Lung (tissue), 12 donors: ENCODE results near the gene TLE3. TPM values are rescaled to one million over a fixed set of nuclear protein-coding genes. Genes with fewer than 3 reads are reported as not detected.

ENCODE experiments used
- ATAC-seq: fragments of 200-7000 bp; cut with Tn5 transposase; one replicate; pipeline ENCODE4 v1.9.1; 2020; ENCODE audit warnings: moderate number of reproducible peaks; ENCODE audit not compliant: insufficient read depth, low FRiP score
- DNase-seq, 3 donors: peaks; one replicate each; pipeline ENCODE4 v3.0.0-alpha.2; 2013 to 2017
- H3K27ac ChIP-seq, 2 donors: one replicate each; pipeline ENCODE4 v1.5.1; 2013; ENCODE audit warnings: mild to moderate bottlenecking in 2 of 2, moderate library complexity in 2 of 2, control low read depth in 1 of 2, inconsistent platforms in 1 of 2, low read depth in 1 of 2, low read length in 1 of 2
- H3K27me3 ChIP-seq, 3 donors: one replicate each; pipeline ENCODE4 v1.5.1; 2013; ENCODE audit warnings: low read length in 2 of 3; ENCODE audit not compliant: control insufficient read depth in 3 of 3, insufficient read depth in 3 of 3
- H3K36me3 ChIP-seq, 4 donors: one replicate each; pipeline ENCODE4 v1.5.1; 2013; ENCODE audit warnings: low read length in 4 of 4, mild to moderate bottlenecking in 1 of 4, moderate library complexity in 1 of 4; ENCODE audit not compliant: control insufficient read depth in 4 of 4, insufficient read depth in 4 of 4
- H3K4me1 ChIP-seq, 5 donors: one replicate each; pipeline ENCODE4 v1.5.1; 2013; ENCODE audit warnings: low read length in 5 of 5, mild to moderate bottlenecking in 2 of 5, moderate library complexity in 1 of 5; ENCODE audit not compliant: control insufficient read depth in 5 of 5, insufficient read depth in 5 of 5
- H3K4me3 ChIP-seq: one replicate; pipeline ENCODE4 v1.5.1; 2013; ENCODE audit warnings: mild to moderate bottlenecking, control low read depth, moderate library complexity
- H3K9ac ChIP-seq, 2 donors: one replicate each; pipeline ENCODE4 v1.5.1; 2013; ENCODE audit warnings: low read length in 2 of 2, control low read depth in 1 of 2; ENCODE audit not compliant: insufficient read depth in 1 of 2
- H3K9me3 ChIP-seq, 4 donors: one replicate each; pipeline ENCODE4 v1.5.1; 2013; ENCODE audit warnings: low read length in 3 of 4, mild to moderate bottlenecking in 1 of 4, moderate library complexity in 1 of 4; ENCODE audit not compliant: control insufficient read depth in 4 of 4, insufficient read depth in 3 of 4
- WGBS, 2 donors: extraction: QIAGEN DNeasy Blood & Tissue Kit; methylation state at CpG; one replicate each; pipeline ENCODE4 v1.1.7; 2013; 5-methylcytosine and 5-hydroxymethylcytosine counted together
- polyA plus RNA-seq, 2 donors: library from polyadenylated mRNA; stranded (reverse); fragments of 200-250 nt; gene quantifications; one replicate each; pipeline ENCODE4 v1.2.1, GENCODE V29; 2013
- total RNA-seq, 2 donors: library from RNA; depleted of rRNA in 1 of 2; stranded (reverse); fragments of >200 nt in 1 of 2; gene quantifications; one replicate each; pipeline ENCODE4 v1.2.1, GENCODE V29; 2014 to 2021
- TF ChIP-seq, protein P1 (sequence below): IDR thresholded peaks from 2 replicates; pipeline ENCODE4 v1.5.1; 2012; ENCODE audit warnings: mild to moderate bottlenecking; ENCODE audit errors: control extremely low read depth, extremely low read depth
- donor health status: control.
- donor health status: control.
- donor health status: Bipolar disorder and iron deficiency.
- donor health status: healthy.
- donor health status: DM: yes; HTN: yes; CAD: no.

Gene TLE3
- total and polyA plus RNA-seq, 4 donors: 22.7 to 77.3 (median 73.3) TPM

- TF ChIP-seq, protein P1, sequence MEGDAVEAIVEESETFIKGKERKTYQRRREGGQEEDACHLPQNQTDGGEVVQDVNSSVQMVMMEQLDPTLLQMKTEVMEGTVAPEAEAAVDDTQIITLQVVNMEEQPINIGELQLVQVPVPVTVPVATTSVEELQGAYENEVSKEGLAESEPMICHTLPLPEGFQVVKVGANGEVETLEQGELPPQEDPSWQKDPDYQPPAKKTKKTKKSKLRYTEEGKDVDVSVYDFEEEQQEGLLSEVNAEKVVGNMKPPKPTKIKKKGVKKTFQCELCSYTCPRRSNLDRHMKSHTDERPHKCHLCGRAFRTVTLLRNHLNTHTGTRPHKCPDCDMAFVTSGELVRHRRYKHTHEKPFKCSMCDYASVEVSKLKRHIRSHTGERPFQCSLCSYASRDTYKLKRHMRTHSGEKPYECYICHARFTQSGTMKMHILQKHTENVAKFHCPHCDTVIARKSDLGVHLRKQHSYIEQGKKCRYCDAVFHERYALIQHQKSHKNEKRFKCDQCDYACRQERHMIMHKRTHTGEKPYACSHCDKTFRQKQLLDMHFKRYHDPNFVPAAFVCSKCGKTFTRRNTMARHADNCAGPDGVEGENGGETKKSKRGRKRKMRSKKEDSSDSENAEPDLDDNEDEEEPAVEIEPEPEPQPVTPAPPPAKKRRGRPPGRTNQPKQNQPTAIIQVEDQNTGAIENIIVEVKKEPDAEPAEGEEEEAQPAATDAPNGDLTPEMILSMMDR: no peak
- Histone ChIP-seq H3K9ac (peak overlapping the region in 1 of 2 donors; percentile 40), H3K4me3 (peak overlapping the region; percentile 72), H3K4me1 (peaks cover 21 to 65% (median 38%) of the 10 kb centered on the region in 5 donors), H3K27ac (no peak overlapping the region), H3K9me3 (no peaks in the 10 kb centered on the region), H3K36me3 (peaks cover 2 to 19% (median 10%) of the 10 kb centered on the region in 4 donors), H3K27me3 (no peaks in the 10 kb centered on the region)
- DNase-seq: peak; percentile 52 to 73 (median 63)
- ATAC-seq: no peak
- 37 to 50% methylated on average over 8 of the region's 8 CpGs for WGBS, 2 donors
Measured at GRCh38 chr15:70094690-70095311, 2.9 kb downstream of the TLE3 start.

GRCh38 chr15:70093481-70094319, 4.0 kb downstream of the TLE3 start:
- TF ChIP-seq, protein P1: no peak
- 47 to 54% methylated on average over 11 of the region's 11 CpGs for WGBS, 2 donors
- Histone ChIP-seq H3K4me3 (no peak overlapping the region), H3K27me3 (no peaks in the 10 kb centered on the region), H3K4me1 (peaks cover 29 to 73% (median 45%) of the 10 kb centered on the region in 5 donors), H3K9me3 (no peaks in the 10 kb centered on the region), H3K36me3 (peaks cover 2 to 23% (median 16%) of the 10 kb centered on the region in 4 donors), H3K9ac (no peak overlapping the region), H3K27ac (peak overlapping the region in 1 of 2 donors; percentile 27)
- DNase-seq (peak in 2 of 3 donors; percentile 60 to 66), ATAC-seq (no peak)

DNA sequence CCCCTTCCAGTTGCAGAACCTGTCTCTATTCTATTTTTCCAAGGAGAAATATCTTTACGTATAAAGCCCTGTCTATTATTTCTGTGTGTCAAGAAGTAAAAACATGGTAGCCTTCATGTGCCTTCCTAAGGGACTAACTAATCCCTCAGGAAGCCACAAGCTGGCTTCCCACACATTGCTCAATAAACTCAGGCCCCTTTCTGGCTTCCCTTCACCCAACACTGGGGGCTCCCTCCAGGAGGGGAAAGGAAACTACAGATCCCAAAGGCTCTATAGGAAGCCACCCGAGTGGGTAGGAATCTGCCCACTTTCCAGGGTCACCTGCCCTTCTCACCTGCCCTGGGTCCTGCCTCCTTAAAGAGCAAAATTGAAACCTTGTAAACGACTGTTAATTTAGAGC, 4.6 kb downstream of the TLE3 start:
- ATAC-seq (no peak), DNase-seq (peak in 2 of 3 donors; percentile 46 to 49)
- H3K9me3 ChIP-seq: no peaks in the 10 kb centered on the region
- H3K9ac ChIP-seq: no peak overlapping the region
- peak overlapping the region in 1 of 2 donors; percentile 27 for H3K27ac ChIP-seq
- peaks cover 2 to 23% (median 16%) of the 10 kb centered on the region in 4 donors for H3K36me3 ChIP-seq
- no peaks in the 10 kb centered on the region for H3K27me3 ChIP-seq
- TF ChIP-seq, protein P1: no peak
- H3K4me3 ChIP-seq: no peak overlapping the region
- 53 to 72% methylated on average over 3 of the region's 3 CpGs for WGBS, 2 donors
- peaks cover 27 to 71% (median 48%) of the 10 kb centered on the region in 5 donors for H3K4me1 ChIP-seq
